Central memory CD8-positive, alpha-beta T cell (primary cell): ENCODE results near the gene USP17L12.
"Not testable (repeated sequence)": the region's sequence is repeated elsewhere in the genome, so short reads cannot be mapped to it uniquely, and the experiment has no call there.

Experiments
- ATAC-seq: fragments of 150-1000 bp; cut with Tn5 transposase; replicated peaks from 2 replicates; pipeline ENCODE4 v1.10.0; 2022; ENCODE audit warnings: mild to moderate bottlenecking, moderate FRiP score, moderate number of reproducible peaks; ENCODE audit not compliant: poor library complexity, severe bottlenecking; ENCODE audit errors: extremely low read depth
- DNase-seq, 2 donors: peaks; one replicate each; pipeline ENCODE4 v3.0.0; 2021; ENCODE audit warnings: low spot score in 2 of 2
- H3K27ac Mint-ChIP-seq: one replicate; pipeline ENCODE4 v1.8.0; 2022; ENCODE audit warnings: low read depth, mild to moderate bottlenecking, moderate library complexity, mixed read lengths
- H3K27me3 Mint-ChIP-seq: one replicate; pipeline ENCODE4 v1.8.0; 2022; ENCODE audit warnings: mixed read lengths
- H3K36me3 Mint-ChIP-seq: one replicate; pipeline ENCODE4 v1.8.0; 2022; ENCODE audit warnings: mild to moderate bottlenecking, moderate library complexity, mixed read lengths; ENCODE audit not compliant: insufficient read depth
- H3K4me1 Mint-ChIP-seq: one replicate; pipeline ENCODE4 v1.8.0; 2022; ENCODE audit warnings: mixed read lengths
- H3K4me3 Mint-ChIP-seq: one replicate; pipeline ENCODE4 v1.8.0; 2022; ENCODE audit warnings: mild to moderate bottlenecking, moderate library complexity, mixed read lengths
- H3K9me3 Mint-ChIP-seq: one replicate; pipeline ENCODE4 v1.8.0; 2022; ENCODE audit warnings: mixed read lengths

The USP17L12 gene, protein sequence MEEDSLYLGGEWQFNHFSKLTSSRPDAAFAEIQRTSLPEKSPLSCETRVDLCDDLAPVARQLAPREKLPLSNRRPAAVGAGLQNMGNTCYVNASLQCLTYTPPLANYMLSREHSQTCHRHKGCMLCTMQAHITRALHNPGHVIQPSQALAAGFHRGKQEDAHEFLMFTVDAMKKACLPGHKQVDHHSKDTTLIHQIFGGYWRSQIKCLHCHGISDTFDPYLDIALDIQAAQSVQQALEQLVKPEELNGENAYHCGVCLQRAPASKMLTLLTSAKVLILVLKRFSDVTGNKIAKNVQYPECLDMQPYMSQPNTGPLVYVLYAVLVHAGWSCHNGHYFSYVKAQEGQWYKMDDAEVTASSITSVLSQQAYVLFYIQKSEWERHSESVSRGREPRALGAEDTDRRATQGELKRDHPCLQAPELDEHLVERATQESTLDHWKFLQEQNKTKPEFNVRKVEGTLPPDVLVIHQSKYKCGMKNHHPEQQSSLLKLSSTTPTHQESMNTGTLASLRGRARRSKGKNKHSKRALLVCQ

GRCh38 chr4:9219852-9220251 is at the start of gene USP17L12:
Gene USP17L12, plus strand, starts transcription at chr4:9220152. Its CDS starts 0 bp downstream, at chr4:9220152.
- H3K4me1 Mint-ChIP-seq, H3K4me3 Mint-ChIP-seq, H3K27me3 Mint-ChIP-seq, ATAC-seq, H3K36me3 Mint-ChIP-seq, H3K9me3 Mint-ChIP-seq, DNase-seq, H3K27ac Mint-ChIP-seq: not testable (repeated sequence)

- not testable (repeated sequence) for H3K27me3 Mint-ChIP-seq, H3K36me3 Mint-ChIP-seq, H3K27ac Mint-ChIP-seq, H3K9me3 Mint-ChIP-seq, DNase-seq, H3K4me3 Mint-ChIP-seq, ATAC-seq, H3K4me1 Mint-ChIP-seq
Observed at GRCh38 chr4:9210357-9210756, 9.6 kb upstream of the USP17L12 start, which contains the start of gene USP17L10. Gene USP17L10, plus strand, starts transcription at chr4:9210657. Its CDS starts 0 bp downstream, at chr4:9210657.

- not testable (repeated sequence) for H3K27me3 Mint-ChIP-seq, ATAC-seq, H3K4me1 Mint-ChIP-seq, H3K27ac Mint-ChIP-seq, H3K9me3 Mint-ChIP-seq, H3K36me3 Mint-ChIP-seq, H3K4me3 Mint-ChIP-seq
- DNase-seq, result peak in 1 of 2 donors; percentile 6
Observed at GRCh38 chr4:9214701-9215100, 5.3 kb upstream of the USP17L12 start.

DNA sequence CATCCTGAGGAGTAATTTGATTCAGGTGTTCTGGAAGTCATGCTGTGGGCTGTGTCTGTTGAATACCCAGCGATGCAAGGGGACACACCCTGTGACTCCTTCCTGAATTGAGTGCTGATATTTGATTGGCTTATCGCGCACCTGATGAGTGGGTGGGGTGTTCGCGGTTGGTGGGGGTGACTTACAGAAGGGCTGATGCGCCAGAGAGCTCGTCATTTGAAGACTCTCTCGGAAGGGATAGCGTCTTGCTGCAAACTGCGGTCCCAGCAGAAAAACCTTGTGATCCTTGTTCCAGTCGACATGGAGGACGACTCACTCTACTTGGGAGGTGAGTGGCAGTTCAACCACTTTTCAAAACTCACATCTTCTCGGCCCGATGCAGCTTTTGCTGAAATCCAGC is 4.8 kb upstream of the USP17L12 start, which contains the start of gene USP17L11:
Gene USP17L11, plus strand, starts transcription at position 301 of the 400 bp plus-strand sequence. Its CDS starts 0 bp downstream, at position 301.
- not testable (repeated sequence) for H3K4me1 Mint-ChIP-seq, H3K27me3 Mint-ChIP-seq, H3K9me3 Mint-ChIP-seq, H3K4me3 Mint-ChIP-seq, DNase-seq, ATAC-seq, H3K27ac Mint-ChIP-seq, H3K36me3 Mint-ChIP-seq

GRCh38 chr4:9224596-9224995 is 4.6 kb downstream of the USP17L12 start, which contains the start of gene USP17L13:
Gene USP17L13, plus strand, starts transcription at chr4:9224896. Its CDS starts 0 bp downstream, at chr4:9224896.
- not testable (repeated sequence) for H3K4me1 Mint-ChIP-seq, H3K4me3 Mint-ChIP-seq, H3K9me3 Mint-ChIP-seq, DNase-seq, H3K27ac Mint-ChIP-seq, H3K36me3 Mint-ChIP-seq, ATAC-seq, H3K27me3 Mint-ChIP-seq

DNA sequence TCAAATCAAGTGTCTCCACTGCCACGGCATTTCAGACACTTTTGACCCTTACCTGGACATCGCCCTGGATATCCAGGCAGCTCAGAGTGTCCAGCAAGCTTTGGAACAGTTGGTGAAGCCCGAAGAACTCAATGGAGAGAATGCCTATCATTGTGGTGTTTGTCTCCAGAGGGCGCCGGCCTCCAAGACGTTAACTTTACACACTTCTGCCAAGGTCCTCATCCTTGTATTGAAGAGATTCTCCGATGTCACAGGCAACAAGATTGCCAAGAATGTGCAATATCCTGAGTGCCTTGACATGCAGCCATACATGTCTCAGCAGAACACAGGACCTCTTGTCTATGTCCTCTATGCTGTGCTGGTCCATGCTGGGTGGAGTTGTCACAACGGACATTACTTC is 10.3 kb downstream of the USP17L12 start:
- H3K36me3 Mint-ChIP-seq, H3K27me3 Mint-ChIP-seq, ATAC-seq, H3K9me3 Mint-ChIP-seq, DNase-seq, H3K4me1 Mint-ChIP-seq, H3K27ac Mint-ChIP-seq, H3K4me3 Mint-ChIP-seq: not testable (repeated sequence)

GRCh38 chr4:9234085-9234484 is 14.1 kb downstream of the USP17L12 start, which contains the start of gene USP17L15:
Gene USP17L15, plus strand, starts transcription at chr4:9234385. Its CDS starts 0 bp downstream, at chr4:9234385.
- DNase-seq, H3K4me1 Mint-ChIP-seq, H3K9me3 Mint-ChIP-seq, H3K4me3 Mint-ChIP-seq, H3K36me3 Mint-ChIP-seq, H3K27me3 Mint-ChIP-seq, H3K27ac Mint-ChIP-seq, ATAC-seq: not testable (repeated sequence)

- not testable (repeated sequence) for H3K9me3 Mint-ChIP-seq, H3K4me1 Mint-ChIP-seq, H3K27me3 Mint-ChIP-seq, H3K36me3 Mint-ChIP-seq, ATAC-seq, H3K4me3 Mint-ChIP-seq, H3K27ac Mint-ChIP-seq
- peak in 1 of 2 donors; percentile 14 for DNase-seq
Observed at GRCh38 chr4:9238461-9238860, 18.5 kb downstream of the USP17L12 start.

- H3K27ac Mint-ChIP-seq, H3K4me1 Mint-ChIP-seq, H3K27me3 Mint-ChIP-seq, H3K4me3 Mint-ChIP-seq, H3K36me3 Mint-ChIP-seq, H3K9me3 Mint-ChIP-seq, ATAC-seq, DNase-seq: not testable (repeated sequence)
Observed at GRCh38 chr4:9243579-9243978, 23.6 kb downstream of the USP17L12 start, which contains the start of gene USP17L17. Gene USP17L17, plus strand, starts transcription at chr4:9243879. Its CDS starts 0 bp downstream, at chr4:9243879.

- not testable (repeated sequence) for ATAC-seq, H3K9me3 Mint-ChIP-seq, H3K27me3 Mint-ChIP-seq, H3K4me1 Mint-ChIP-seq, H3K36me3 Mint-ChIP-seq, H3K27ac Mint-ChIP-seq, H3K4me3 Mint-ChIP-seq, DNase-seq
Observed at GRCh38 chr4:9247953-9248680, 28.2 kb downstream of the USP17L12 start, which contains the start of gene USP17L18. Gene USP17L18, plus strand, starts transcription at chr4:9248630. Its CDS starts 0 bp downstream, at chr4:9248630.

- H3K4me1 Mint-ChIP-seq, H3K27ac Mint-ChIP-seq, H3K36me3 Mint-ChIP-seq, ATAC-seq, H3K9me3 Mint-ChIP-seq, H3K27me3 Mint-ChIP-seq, H3K4me3 Mint-ChIP-seq, DNase-seq: not testable (repeated sequence)
Observed at GRCh38 chr4:9253078-9253477, 33.1 kb downstream of the USP17L12 start, which contains the start of gene USP17L19. Gene USP17L19, plus strand, starts transcription at chr4:9253378. Its CDS starts 0 bp downstream, at chr4:9253378.

DNA sequence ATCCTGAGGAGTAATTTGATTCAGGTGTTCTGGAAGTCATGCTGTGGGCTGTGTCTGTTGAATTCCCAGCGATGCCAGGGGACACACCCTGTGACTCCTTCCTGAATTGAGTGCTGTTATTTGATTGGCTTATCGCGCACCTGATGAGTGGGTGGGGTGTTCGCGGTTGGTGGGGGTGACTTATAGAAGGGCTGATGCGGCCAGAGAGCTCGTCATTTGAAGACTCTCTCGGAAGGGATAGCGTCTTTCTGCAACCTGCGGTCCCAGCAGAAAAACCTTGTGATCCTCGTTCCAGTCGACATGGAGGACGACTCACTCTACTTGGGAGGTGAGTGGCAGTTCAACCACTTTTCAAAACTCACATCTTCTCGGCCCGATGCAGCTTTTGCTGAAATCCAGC is 37.9 kb downstream of the USP17L12 start, which contains the start of gene USP17L20:
Gene USP17L20, plus strand, starts transcription at position 301 of the 400 bp plus-strand sequence. Its CDS starts 0 bp downstream, at position 301.
- H3K4me1 Mint-ChIP-seq, ATAC-seq, H3K27me3 Mint-ChIP-seq, H3K9me3 Mint-ChIP-seq, DNase-seq, H3K4me3 Mint-ChIP-seq, H3K27ac Mint-ChIP-seq, H3K36me3 Mint-ChIP-seq: not testable (repeated sequence)
